ENCODE results near the gene NCKAP5. TPM values are rescaled to one million over a fixed set of nuclear protein-coding genes. Genes with fewer than 3 reads are reported as not detected.

NCKAP5 gene
- total and polyA plus RNA-seq, 2 of the 8 experiments (the other 6 are each of a cell fraction or from before 2014, with no cell fraction given) = 0.27 to 0.86 TPM

- no peak for FAIRE-seq
- POLR2A ChIA-PET (ENCODE audit: partially characterized antibody) = no interaction called here
Observed at GRCh38 chr2:132897111-132897510, 671.2 kb downstream of the NCKAP5 start.

More at GRCh38 chr2:132897111-132897510, 671.2 kb downstream of the NCKAP5 start:
- Histone ChIP-seq H3K4me3 (ENCODE audit: extremely low read depth in 1 of 4, insufficient read depth in 2 of 4, low read depth in 3 of 4, low read length in 4 of 4) (no peak overlapping the region), H3K9ac (replicated peaks in 1 of 4; ENCODE audit: extremely low read depth in 1 of 4, low read depth in 3 of 4, low read length in 3 of 4) (no peak overlapping the region), H3K14ac (ENCODE audit: insufficient read length) (no peak overlapping the region), H3K79me2 (ENCODE audit: control insufficient read depth in 1 of 2, insufficient read depth in 2 of 2, low read length in 2 of 2) (no peaks in the 10 kb centered on the region), H2BK5ac (ENCODE audit: low read depth, low read length) (no peak overlapping the region), H3K36me3 (ENCODE audit: control insufficient read depth in 2 of 4, insufficient read depth in 4 of 4, low read length in 3 of 4) (no peaks in the 10 kb centered on the region), H2AK5ac (ENCODE audit: low read depth, low read length) (no peak overlapping the region), H2BK15ac (ENCODE audit: low read length) (no peak overlapping the region), H3K4me1 (replicated peaks in 1 of 4; ENCODE audit: control insufficient read depth in 3 of 4, insufficient read depth in 4 of 4, low read length in 3 of 4) (no peaks in the 10 kb centered on the region), H3K4ac (replicated peaks; ENCODE audit: insufficient read length, low read depth, low read length) (no peak overlapping the region), H4K20me1 (replicated peaks in 1 of 2; ENCODE audit: control insufficient read depth in 1 of 2, insufficient read depth in 2 of 2, low read length in 2 of 2) (no peaks in the 10 kb centered on the region), H3K27me3 (replicated peaks in 1 of 4; ENCODE audit: control insufficient read depth in 3 of 4, extremely low read depth in 1 of 4, insufficient read depth in 3 of 4, low read length in 3 of 4) (no peaks in the 10 kb centered on the region), H4K8ac (ENCODE audit: extremely low read depth, insufficient read depth, low read length) (no peak overlapping the region), H4K5ac (ENCODE audit: insufficient read length, low read depth, low read length) (no peak overlapping the region), H3K27ac (ENCODE audit: low read depth, low read length) (no peak overlapping the region), H3K18ac (ENCODE audit: extremely low read depth, low read length) (no peak overlapping the region), H4K91ac (replicated peaks; ENCODE audit: insufficient read length, low read length) (no peak overlapping the region), H3K4me2 (ENCODE audit: insufficient read depth in 1 of 2, low read depth in 2 of 2, low read length in 2 of 2) (no peak overlapping the region), H2BK12ac (ENCODE audit: low read depth, low read length) (no peak overlapping the region), H3K23ac (ENCODE audit: insufficient read length) (no peak overlapping the region), H3K79me1 (ENCODE audit: low read depth, low read length) (no peaks in the 10 kb centered on the region), H2AFZ (ENCODE audit: low read length) (no peak overlapping the region), H3K56ac (replicated peaks; ENCODE audit: insufficient read length, low read depth, low read length) (no peak overlapping the region), H2BK120ac (replicated peaks; ENCODE audit: low read depth, low read length) (no peak overlapping the region), H3K23me2 (ENCODE audit: low read depth, low read length) (no peaks in the 10 kb centered on the region), H3K9me3 (ENCODE audit: insufficient read depth in 2 of 2, low read depth in 1 of 2, low read length in 1 of 2) (no peaks in the 10 kb centered on the region), H2BK20ac (ENCODE audit: low read length) (no peak overlapping the region)
- WGBS, 2 experiments (ENCODE audit: extremely low coverage in 1 of 2, insufficient coverage in 1 of 2, insufficient read length in 1 of 2, insufficient replicate concordance in 2 of 2, low coverage in 1 of 2, low lambda C conversion rate in 2 of 2, missing lambda C conversion rate in 1 of 2) = 100% methylated on average over 2 of the region's 2 CpGs; no CpG with 5 or more reads in 1 of the 2 experiments
- CTCF ChIA-PET (ENCODE audit: partially characterized antibody) = interaction anchor here (0.6 to 1.4 kb wide), 2 partner anchors 49 to 622 kb away, joined by 3 read pairs; no protein-coding TSS in a partner anchor
- DNase-seq (ENCODE audit: low read depth in 1 of 2, low spot score in 2 of 2) = no peak
- no peak for TF ChIP-seq JUND (IDR thresholded peaks at IDR 0.05; ENCODE audit: low read length)
- TF ChIP-seq SP4 (IDR thresholded peaks at IDR 0.05; ENCODE audit: low read length) = no peak
- no peak for TF ChIP-seq POLR2AphosphoS5 (IDR thresholded peaks at IDR 0.05; ENCODE audit: low read depth, low read length)
- no peak for TF ChIP-seq CBX5 (IDR thresholded peaks at IDR 0.05; ENCODE audit: low read depth, low read length)
- TF ChIP-seq RAD21 (IDR thresholded peaks at IDR 0.05 in 1 of 2, conservative IDR thresholded peaks at IDR 0.05 in 1 of 2; ENCODE audit: low read depth in 2 of 2, low read length in 2 of 2) = no peak
- no peak for TF ChIP-seq HDAC6 (IDR thresholded peaks at IDR 0.05; ENCODE audit: low read depth, low read length)
- no peak for TF ChIP-seq TAF7 (optimal IDR thresholded peaks at IDR 0.05; ENCODE audit: borderline replicate concordance, low read depth, low read length)
- TF ChIP-seq YY1 (IDR thresholded peaks at IDR 0.05; ENCODE audit: low read depth, low read length) = no peak
- no peak for TF ChIP-seq SIRT6 (IDR thresholded peaks at IDR 0.05; ENCODE audit: low read length)
- TF ChIP-seq GABPA (IDR thresholded peaks at IDR 0.05; ENCODE audit: borderline replicate concordance, insufficient read depth, low read length) = no peak
- TF ChIP-seq CHD2 (IDR thresholded peaks at IDR 0.05; ENCODE audit: low read length) = no peak
- TF ChIP-seq CREB1 (IDR thresholded peaks at IDR 0.05) = no peak
